Loucy (cell line): ENCODE results near the gene RBM14.

ENCODE experiments used
- H2AFZ ChIP-seq: fragments of 200-600 bp; sonication (generic); 2 replicates; pipeline ENCODE4 v1.6.0; 2016; ENCODE audit warnings: antibody characterized with exemption, mild to moderate bottlenecking, low read length, moderate library complexity
- H3F3A ChIP-seq: fragments of 200-600 bp; 2 replicates; pipeline ENCODE4 v1.6.0; 2016; ENCODE audit warnings: antibody characterized with exemption, low read depth, mild to moderate bottlenecking
- H3K27me3 ChIP-seq: fragments of 200-600 bp; sonication (generic); 2 replicates; pipeline ENCODE4 v1.6.1; 2014; ENCODE audit warnings: low read length, mild to moderate bottlenecking; ENCODE audit not compliant: insufficient read depth, poor library complexity, severe bottlenecking
- H3K36me3 ChIP-seq: fragments of 200-600 bp; sonication (generic); 2 replicates; pipeline ENCODE4 v1.6.1; 2016; ENCODE audit warnings: low read length; ENCODE audit not compliant: insufficient read depth
- H3K4me1 ChIP-seq: fragments of 200-600 bp; sonication (generic); 2 replicates; pipeline ENCODE4 v1.5.1; 2014; ENCODE audit warnings: low read length, mild to moderate bottlenecking; ENCODE audit not compliant: insufficient read depth, poor library complexity, severe bottlenecking
- H3K4me2 ChIP-seq: fragments of 200-600 bp; sonication (generic); 2 replicates; pipeline ENCODE4 v1.6.0; 2014; ENCODE audit warnings: antibody characterized with exemption, low read length, low read depth, mild to moderate bottlenecking; ENCODE audit not compliant: poor library complexity, severe bottlenecking
- H3K4me3 ChIP-seq: fragments of 200-600 bp; sonication (generic); 2 replicates; pipeline ENCODE4 v1.5.1; 2014; ENCODE audit warnings: low read length, mild to moderate bottlenecking, mixed read lengths; ENCODE audit not compliant: poor library complexity, severe bottlenecking
- H3K79me2 ChIP-seq: fragments of 200-600 bp; sonication (generic); 2 replicates; pipeline ENCODE4 v1.6.1; 2014; ENCODE audit warnings: low read length; ENCODE audit not compliant: insufficient read depth
- H3K9ac ChIP-seq: fragments of 200-600 bp; sonication (generic); 2 replicates; pipeline ENCODE4 v1.6.0; 2014; ENCODE audit warnings: mild to moderate bottlenecking, low read depth, low read length, moderate library complexity; ENCODE audit not compliant: poor library complexity, severe bottlenecking
- H3K9me2 ChIP-seq: fragments of 200-600 bp; sonication (generic); replicated peaks from 2 replicates; pipeline ENCODE4 v1.6.1; 2016; ENCODE audit warnings: low read depth, low read length, mixed read lengths
- H3K9me3 ChIP-seq: fragments of 200-600 bp; sonication (generic); 2 replicates; pipeline ENCODE4 v1.6.1; 2014; ENCODE audit warnings: mild to moderate bottlenecking, antibody characterized with exemption, low read length, low read depth; ENCODE audit not compliant: insufficient read depth
- H4K20me1 ChIP-seq: fragments of 200-600 bp; sonication (generic); 2 replicates; pipeline ENCODE4 v1.6.0; 2014; ENCODE audit warnings: antibody characterized with exemption, low read length, mild to moderate bottlenecking; ENCODE audit not compliant: insufficient read depth, poor library complexity, severe bottlenecking
- CTCF ChIP-seq: fragments of 200-600 bp; sonication (generic); conservative IDR thresholded peaks from 2 replicates; pipeline ENCODE4 v1.5.1; 2014; ENCODE audit warnings: mild to moderate bottlenecking, antibody characterized with exemption, low read length
- EZH2phosphoT487 ChIP-seq: fragments of 200-600 bp; IDR thresholded peaks from 2 replicates; pipeline ENCODE4 v1.6.1; 2018; ENCODE audit warnings: antibody characterized with exemption, mild to moderate bottlenecking, moderate library complexity, borderline replicate concordance

RBM14 gene

GRCh38 chr11:66651016-66651415 lies 34.6 kb downstream of the RBM14 start:
- H2AFZ ChIP-seq: no peak overlapping the region
- no peak overlapping the region for H3K4me3 ChIP-seq
- H3F3A ChIP-seq: no peaks in the 10 kb centered on the region
- H3K27me3 ChIP-seq: no peaks in the 10 kb centered on the region
- peaks cover 3% of the 10 kb centered on the region for H3K4me1 ChIP-seq
- H3K9me3 ChIP-seq: no peaks in the 10 kb centered on the region
- H3K4me2 ChIP-seq: no peak overlapping the region
- no peak overlapping the region for H3K9ac ChIP-seq
- H3K36me3 ChIP-seq: peaks cover 57% of the 10 kb centered on the region
- H4K20me1 ChIP-seq: peaks cover 53% of the 10 kb centered on the region
- no peak for TF ChIP-seq CTCF
- no peak for TF ChIP-seq EZH2phosphoT487
- H3K79me2 ChIP-seq: peaks cover 80% of the 10 kb centered on the region
- H3K9me2 ChIP-seq: no peaks in the 10 kb centered on the region

GRCh38 chr11:66652651-66653050 lies 36.2 kb downstream of the RBM14 start:
- Histone ChIP-seq H3F3A (no peaks in the 10 kb centered on the region), H3K9me2 (no peaks in the 10 kb centered on the region), H3K4me3 (no peak overlapping the region), H3K4me2 (no peak overlapping the region), H3K4me1 (no peaks in the 10 kb centered on the region), H4K20me1 (peaks cover 37% of the 10 kb centered on the region), H3K9ac (no peak overlapping the region), H2AFZ (no peak overlapping the region), H3K36me3 (peaks cover 50% of the 10 kb centered on the region), H3K9me3 (no peaks in the 10 kb centered on the region), H3K27me3 (no peaks in the 10 kb centered on the region), H3K79me2 (peaks cover 64% of the 10 kb centered on the region)
- TF ChIP-seq EZH2phosphoT487 (no peak), CTCF (no peak)

- Histone ChIP-seq H4K20me1 (peaks cover 32% of the 10 kb centered on the region), H3K36me3 (peaks cover 49% of the 10 kb centered on the region), H3K9me3 (no peaks in the 10 kb centered on the region), H3K79me2 (peaks cover 59% of the 10 kb centered on the region), H3F3A (no peaks in the 10 kb centered on the region), H3K27me3 (no peaks in the 10 kb centered on the region), H3K4me1 (no peaks in the 10 kb centered on the region), H3K4me3 (no peak overlapping the region), H2AFZ (no peak overlapping the region), H3K9me2 (no peaks in the 10 kb centered on the region), H3K4me2 (no peak overlapping the region), H3K9ac (no peak overlapping the region)
- TF ChIP-seq CTCF (no peak), EZH2phosphoT487 (no peak)
Observed at GRCh38 chr11:66653123-66653522, 36.7 kb downstream of the RBM14 start.
